Measurements from ENCODE around the gene TRIM63. TPM values are rescaled to one million over a fixed set of nuclear protein-coding genes. Genes with fewer than 3 reads are reported as not detected.

The TRIM63 gene
- total and polyA plus RNA-seq, 2 of the 8 experiments (the other 6 are each of a cell fraction or from before 2014, with no cell fraction given): not detected

DNA sequence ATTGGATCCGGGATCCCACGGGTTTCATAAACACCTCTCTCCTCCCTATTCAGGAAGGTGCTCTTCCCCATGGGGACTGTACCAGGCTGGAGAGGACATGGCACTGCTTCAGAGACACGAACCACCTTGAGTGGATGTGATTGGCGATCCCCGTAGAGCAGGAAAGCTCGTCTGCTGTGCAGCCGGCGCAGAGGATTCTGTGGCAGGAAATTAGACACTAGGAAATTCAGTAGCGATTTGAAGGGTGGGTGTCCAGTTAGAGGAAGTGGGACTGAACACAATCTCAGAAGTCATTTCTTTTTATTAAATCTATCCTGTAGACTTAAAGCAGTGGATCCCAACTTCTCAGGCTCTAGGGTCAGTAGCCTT is 45.0 kb upstream of the TRIM63 start:
- H4K91ac ChIP-seq (replicated peaks; ENCODE audit: insufficient read length, low read length): no peak overlapping the region
- no peak overlapping the region for H3K4ac ChIP-seq (replicated peaks; ENCODE audit: insufficient read length, low read depth, low read length)
- H3K27ac ChIP-seq (ENCODE audit: low read depth, low read length): peak overlapping the region; percentile 55
- H3K14ac ChIP-seq (ENCODE audit: insufficient read length): no peak overlapping the region
- FAIRE-seq (no peak), DNase-seq (ENCODE audit: low read depth in 1 of 2, low spot score in 2 of 2) (no peak)
- no peaks in the 10 kb centered on the region for H3K79me1 ChIP-seq (ENCODE audit: low read depth, low read length)
- peak overlapping the region; percentile 77 to 89 for H3K4me2 ChIP-seq (ENCODE audit: insufficient read depth in 1 of 2, low read depth in 2 of 2, low read length in 2 of 2)
- peaks cover 0 to 4% (median 0%) of the 10 kb centered on the region in 4 experiments; a peak in 2 of 8 replicates for H3K36me3 ChIP-seq (ENCODE audit: control insufficient read depth in 2 of 4, insufficient read depth in 4 of 4, low read length in 3 of 4)
- H2BK120ac ChIP-seq (replicated peaks; ENCODE audit: low read depth, low read length): no peak overlapping the region
- peak overlapping the region; percentile 78 to 92 (median 89) for H3K4me3 ChIP-seq (ENCODE audit: extremely low read depth in 1 of 4, insufficient read depth in 2 of 4, low read depth in 3 of 4, low read length in 4 of 4)
- no peak overlapping the region for H2AFZ ChIP-seq (ENCODE audit: low read length)
- no peak overlapping the region for H2BK15ac ChIP-seq (ENCODE audit: low read length)
- no peak overlapping the region for H4K5ac ChIP-seq (ENCODE audit: insufficient read length, low read depth, low read length)
- H3K4me1 ChIP-seq (replicated peaks in 1 of 4; ENCODE audit: control insufficient read depth in 3 of 4, insufficient read depth in 4 of 4, low read length in 3 of 4): peaks cover 0 to 5% (median 3%) of the 10 kb centered on the region in 4 experiments; a peak in 3 of 7 replicates
- no peak overlapping the region for H3K23ac ChIP-seq (ENCODE audit: insufficient read length)
- H2BK20ac ChIP-seq (ENCODE audit: low read length): no peak overlapping the region
- 16% methylated on average over 7 of the region's 9 CpGs; no CpG with 5 or more reads in 1 of the 2 experiments for WGBS, 2 experiments (ENCODE audit: extremely low coverage in 1 of 2, insufficient coverage in 1 of 2, insufficient read length in 1 of 2, insufficient replicate concordance in 2 of 2, low coverage in 1 of 2, low lambda C conversion rate in 2 of 2, missing lambda C conversion rate in 1 of 2)
- H2BK12ac ChIP-seq (ENCODE audit: low read depth, low read length): peak overlapping the region; percentile 10; the same call in 1 of the 2 replicates
- H3K79me2 ChIP-seq (ENCODE audit: control insufficient read depth in 1 of 2, insufficient read depth in 2 of 2, low read length in 2 of 2): no peaks in the 10 kb centered on the region
- H2AK5ac ChIP-seq (ENCODE audit: low read depth, low read length): no peak overlapping the region
- TF ChIP-seq HDAC2 (IDR thresholded peaks at IDR 0.05; ENCODE audit: borderline replicate concordance in 1 of 2, low read depth in 2 of 2, low read length in 2 of 2) (no peak), SUZ12 (IDR thresholded peaks at IDR 0.05; ENCODE audit: low read length) (peak; percentile 32; the same call in 1 of the 2 replicates), SP2 (IDR thresholded peaks at IDR 0.05; ENCODE audit: low read length) (no peak)
- peaks cover 0 to 11% (median 7%) of the 10 kb centered on the region in 4 experiments; a peak in 4 of 7 replicates for H3K27me3 ChIP-seq (replicated peaks in 1 of 4; ENCODE audit: control insufficient read depth in 3 of 4, extremely low read depth in 1 of 4, insufficient read depth in 3 of 4, low read length in 3 of 4)
- H3K9me3 ChIP-seq (ENCODE audit: insufficient read depth in 2 of 2, low read depth in 1 of 2, low read length in 1 of 2): no peaks in the 10 kb centered on the region
- H3K56ac ChIP-seq (replicated peaks; ENCODE audit: insufficient read length, low read depth, low read length): no peak overlapping the region
- peaks cover 9% of the 10 kb centered on the region for H3K23me2 ChIP-seq (ENCODE audit: low read depth, low read length)
- H3K18ac ChIP-seq (ENCODE audit: extremely low read depth, low read length): no peak overlapping the region; the same call in 1 of the 2 replicates
- CTCF ChIA-PET (ENCODE audit: partially characterized antibody): interaction anchor here (0.6 to 2.0 kb wide), 8 partner anchors 9 to 76 kb away, joined by 3 to 9 read pairs (median 3); partner anchors contain the start of gene ZNF593
- H4K20me1 ChIP-seq (replicated peaks in 1 of 2; ENCODE audit: control insufficient read depth in 1 of 2, insufficient read depth in 2 of 2, low read length in 2 of 2): peaks cover 0 to 1% of the 10 kb centered on the region in 2 experiments
- POLR2A ChIA-PET (ENCODE audit: partially characterized antibody): interaction anchor here (0.8 to 2.4 kb wide), 7 partner anchors 9 to 44 kb away, joined by 3 to 9 read pairs (median 4); no protein-coding TSS in a partner anchor
- H4K8ac ChIP-seq (ENCODE audit: extremely low read depth, insufficient read depth, low read length): peak overlapping the region; percentile 81; the same call in 1 of the 2 replicates
- peak overlapping the region; percentile 67; the same call in 1 of the 2 replicates for H2BK5ac ChIP-seq (ENCODE audit: low read depth, low read length)
- H3K9ac ChIP-seq (replicated peaks in 1 of 4; ENCODE audit: extremely low read depth in 1 of 4, low read depth in 3 of 4, low read length in 3 of 4): peak overlapping the region in 3 of 4 experiments; percentile 84 to 89 (median 89); a peak in 6 of 7 replicates

Measured in H1 (cell line).